Left forelimb (tissue), 1 donor: ENCODE data around the gene PRM1.

Experiments
- DNase-seq: peaks from one replicate; pipeline ENCODE4 v3.0.0-alpha.2; 2018; ENCODE audit warnings: low spot score

Gene PRM1

GRCh38 chr16:11236461-11237254 is 44.5 kb downstream of the PRM1 start:
- no peak for DNase-seq

- no peak for DNase-seq
Measured at GRCh38 chr16:11235703-11235991, 45.5 kb downstream of the PRM1 start.

GRCh38 chr16:11234884-11235702 is 46.0 kb downstream of the PRM1 start:
- DNase-seq = no peak

- no peak for DNase-seq
Measured at GRCh38 chr16:11233727-11234376, 47.3 kb downstream of the PRM1 start.

GRCh38 chr16:11232852-11233726 is 48.0 kb downstream of the PRM1 start:
- DNase-seq = no peak

- no peak for DNase-seq
Measured at GRCh38 chr16:11232302-11232851, 48.8 kb downstream of the PRM1 start.

GRCh38 chr16:11231367-11231970 is 49.7 kb downstream of the PRM1 start:
- DNase-seq = no peak
